Sciatic nerve (tissue), 2 donors: ENCODE results near the gene FANCC. TPM values are rescaled to one million over a fixed set of nuclear protein-coding genes. Genes with fewer than 3 reads are reported as not detected.
"Not testable (repeated sequence)": the region's sequence is repeated elsewhere in the genome, so short reads cannot be mapped to it uniquely, and the experiment has no call there.

Experiments
- ATAC-seq: fragments of 200-7000 bp; cut with Tn5 transposase; one replicate; pipeline ENCODE4 v1.9.1; 2020; ENCODE audit warnings: mild to moderate bottlenecking, moderate library complexity
- DNase-seq: peaks from one replicate; pipeline ENCODE4 v3.0.0-alpha.2; 2020; ENCODE audit warnings: low spot score
- intact Hi-C: fragments of 100-400 bp; cut with DNase I; formaldehyde crosslinking; loops from one replicate; pipeline ENCODE4 v1.14.2; 2022
- total RNA-seq: library from RNA; stranded (reverse); fragmentation: NEBNext Ultra II Directional; extraction: Animal tissue kit (Norgen Biotek cat#: 25700); gene quantifications from one replicate; pipeline ENCODE4 v1.2.1, GENCODE V29; 2021
- donor health status: DM: no; HTN: no; CAD: no.
- donor health status: DM: no; HTN: no; CAD: no.

The FANCC gene
- total RNA-seq, 1 donor from 2014 or later, result 13.6 TPM

DNA sequence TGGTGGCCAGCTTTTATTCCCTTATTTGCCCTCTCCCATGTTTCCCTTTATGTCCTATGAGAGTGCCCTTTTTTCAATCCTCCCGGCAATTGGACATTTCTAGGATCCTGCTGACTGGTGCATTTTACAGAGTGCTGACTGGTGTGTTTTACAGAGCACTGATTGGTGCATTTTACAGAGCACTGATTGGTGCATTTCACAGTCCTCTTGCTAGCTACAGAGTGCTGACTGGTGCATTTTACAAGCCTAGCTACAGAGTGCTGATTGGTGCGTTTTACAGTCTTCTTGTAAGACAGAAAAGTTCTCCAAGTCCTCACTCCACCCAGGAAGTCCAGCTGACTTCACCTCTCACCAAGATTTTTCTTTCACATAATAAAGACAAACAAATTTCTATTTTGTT is 15.4 kb upstream of the FANCC start:
- intact Hi-C loops, result no loop called here
- ATAC-seq (no peak), DNase-seq (no peak)

DNA sequence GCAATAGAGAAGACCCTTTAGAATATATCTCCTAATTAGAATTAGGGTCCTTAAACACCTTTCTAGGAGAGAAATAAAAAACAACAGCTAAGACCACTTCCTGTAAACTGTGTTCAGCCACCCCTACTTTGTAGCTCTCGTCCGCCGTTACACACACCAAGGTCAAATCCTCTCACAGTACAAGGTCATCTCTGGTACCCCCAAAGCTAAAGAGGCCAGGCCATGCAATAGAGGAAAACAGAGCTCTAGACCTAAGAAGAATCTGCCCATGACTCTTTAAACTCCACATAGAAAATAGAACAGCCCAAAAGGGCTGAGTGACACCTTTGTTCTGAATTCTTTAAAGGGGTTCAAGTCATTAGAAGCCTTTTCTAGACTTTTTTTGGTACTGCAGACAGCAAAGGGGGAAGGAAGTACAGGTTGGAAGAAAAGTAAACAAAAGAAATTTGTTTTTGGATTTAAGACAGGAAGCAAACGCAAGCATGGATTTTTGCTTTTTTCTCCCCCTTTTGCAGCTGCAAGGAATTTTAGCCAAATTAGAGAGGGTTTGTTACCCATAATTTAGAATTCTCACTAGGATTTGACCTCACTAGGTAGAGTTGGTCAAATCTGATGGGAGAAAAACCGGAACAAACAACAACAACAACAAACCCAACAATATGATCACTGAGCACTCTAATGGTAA is 13.4 kb upstream of the FANCC start:
- DNase-seq (no peak), ATAC-seq (no peak)
- intact Hi-C loops, result no loop called here

DNA sequence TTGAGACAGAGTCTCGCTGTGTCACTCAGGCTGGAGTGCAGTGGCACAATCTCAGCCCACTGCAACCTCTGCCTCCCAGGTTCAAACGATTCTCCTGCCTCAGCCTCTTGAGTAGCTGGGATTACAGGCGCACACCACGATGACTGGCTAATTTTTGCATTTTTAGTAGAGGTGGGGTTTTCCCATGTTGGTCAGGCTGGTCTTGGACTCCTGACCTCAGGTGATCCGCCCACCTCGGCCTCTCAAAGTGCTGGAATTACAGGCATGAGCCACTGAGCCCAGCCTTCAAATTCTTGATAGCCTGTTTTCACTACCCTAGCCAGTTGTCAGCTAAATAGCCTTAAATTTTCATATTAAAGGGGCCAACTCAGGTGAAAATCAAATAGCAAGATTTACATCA is 11.6 kb upstream of the FANCC start:
- ATAC-seq, DNase-seq, intact Hi-C loops: not testable (repeated sequence)

DNA sequence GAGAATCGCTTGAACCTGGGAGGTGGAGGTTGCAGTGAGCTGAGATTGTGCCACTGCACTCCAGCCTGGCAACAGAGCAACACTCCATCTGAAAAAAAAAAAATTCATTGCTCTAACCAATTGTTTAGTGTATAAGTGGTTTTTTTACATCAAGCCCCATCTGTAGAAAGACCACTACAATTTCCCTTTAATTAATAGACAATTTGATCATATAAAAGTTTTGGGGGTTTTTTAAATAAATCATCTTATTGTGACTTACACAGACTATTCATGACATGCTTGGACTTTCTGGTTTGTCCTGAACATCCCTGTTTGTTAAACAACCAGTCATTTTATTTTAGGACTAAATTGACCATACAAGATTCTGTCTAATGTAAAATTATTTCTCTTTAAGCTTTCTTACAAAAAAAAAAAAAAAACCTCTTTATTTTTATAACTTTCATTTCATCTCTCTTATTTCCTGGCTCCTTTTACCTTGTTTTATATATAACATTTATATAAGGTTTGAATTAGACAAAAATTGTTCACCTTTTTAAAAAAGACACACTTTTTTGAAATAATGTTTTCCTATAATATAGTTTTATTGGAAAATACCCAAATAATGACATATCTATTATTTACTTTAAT is 9.8 kb upstream of the FANCC start:
- intact Hi-C loops, result loop anchor here (2.0 kb wide), 1 partner anchor 25 kb away; no protein-coding TSS in a partner anchor

DNA sequence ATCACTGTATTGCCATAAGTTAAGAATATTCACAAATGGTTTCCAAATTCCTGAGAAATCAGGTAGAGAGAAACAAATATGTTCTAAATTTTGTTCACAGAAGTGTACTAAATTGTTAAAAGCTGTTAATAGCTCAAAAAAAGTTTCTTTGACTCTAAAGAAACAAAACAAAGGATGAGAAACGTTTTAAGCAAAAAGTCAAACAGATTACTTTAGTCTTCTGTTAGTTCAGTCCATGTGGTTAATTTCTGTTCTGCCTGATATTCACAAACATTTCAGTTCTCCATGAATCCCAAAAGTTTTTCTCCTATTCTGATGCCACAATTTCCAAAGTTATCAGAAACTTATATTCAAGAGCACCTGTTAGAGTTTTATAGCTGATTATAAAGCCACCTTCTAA is 7.7 kb upstream of the FANCC start:
- no peak for ATAC-seq
- intact Hi-C loops, result no loop called here
- no peak for DNase-seq

More for the DNA sequence above, 9.8 kb upstream of the FANCC start:
- ATAC-seq (no peak), DNase-seq (no peak)

DNA sequence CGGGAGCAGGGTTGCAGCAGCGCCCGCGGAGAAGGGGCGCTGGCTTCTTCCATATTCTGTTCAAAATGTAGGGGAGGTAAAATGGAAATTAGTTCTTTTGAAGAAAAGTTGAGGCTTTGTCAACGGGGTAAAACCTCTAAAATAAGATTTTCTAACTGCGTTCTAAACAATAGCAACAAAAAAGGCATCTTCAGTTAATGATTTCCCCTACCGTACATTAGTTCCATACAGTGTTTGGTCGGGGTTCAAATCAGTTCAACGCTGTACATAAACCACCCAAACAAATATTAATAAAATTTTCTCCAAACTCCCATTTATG is 343 bp upstream of the FANCC start:
- ATAC-seq, result no peak
- intact Hi-C loops, result no loop called here
- DNase-seq, result no peak

DNA sequence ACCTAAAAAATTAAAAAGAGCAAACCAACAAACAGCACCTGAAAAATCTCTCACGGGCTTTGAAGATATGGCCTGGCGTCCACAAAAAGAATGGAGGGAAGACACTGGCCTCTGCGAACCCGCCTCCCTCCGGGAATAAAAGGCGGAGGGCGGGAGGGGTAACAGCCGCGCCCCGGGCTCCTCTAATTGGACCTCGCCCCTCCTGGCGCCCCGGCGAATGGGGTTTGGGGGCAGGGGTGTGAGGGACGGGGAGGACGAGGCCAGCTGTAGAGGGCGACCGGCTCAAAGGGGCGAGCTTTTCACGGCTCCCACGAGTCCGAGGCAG is 753 bp downstream of the FANCC start:
- peak; percentile 76 for DNase-seq
- ATAC-seq, result peak; percentile 46
- intact Hi-C loops, result no loop called here

DNA sequence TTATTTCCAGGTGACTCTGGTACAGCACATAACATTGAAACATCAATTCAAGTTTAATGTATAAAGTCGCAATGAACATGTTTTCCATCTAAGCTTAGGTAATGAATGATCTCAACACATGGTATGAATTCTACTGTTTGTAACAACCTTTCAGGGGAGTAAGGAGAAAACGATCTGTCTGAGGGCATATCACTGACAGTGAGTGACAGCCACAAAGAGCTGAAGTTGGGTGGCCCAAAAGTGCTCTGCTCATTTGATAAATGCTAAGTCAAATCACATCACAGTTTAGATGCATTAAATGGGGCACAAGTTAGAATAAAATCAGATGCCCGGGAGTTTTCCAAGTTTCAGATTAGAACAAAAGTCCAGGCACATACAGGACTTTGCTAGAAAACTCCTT is 1.2 kb downstream of the FANCC start:
- ATAC-seq, result no peak
- intact Hi-C loops, result no loop called here

DNA sequence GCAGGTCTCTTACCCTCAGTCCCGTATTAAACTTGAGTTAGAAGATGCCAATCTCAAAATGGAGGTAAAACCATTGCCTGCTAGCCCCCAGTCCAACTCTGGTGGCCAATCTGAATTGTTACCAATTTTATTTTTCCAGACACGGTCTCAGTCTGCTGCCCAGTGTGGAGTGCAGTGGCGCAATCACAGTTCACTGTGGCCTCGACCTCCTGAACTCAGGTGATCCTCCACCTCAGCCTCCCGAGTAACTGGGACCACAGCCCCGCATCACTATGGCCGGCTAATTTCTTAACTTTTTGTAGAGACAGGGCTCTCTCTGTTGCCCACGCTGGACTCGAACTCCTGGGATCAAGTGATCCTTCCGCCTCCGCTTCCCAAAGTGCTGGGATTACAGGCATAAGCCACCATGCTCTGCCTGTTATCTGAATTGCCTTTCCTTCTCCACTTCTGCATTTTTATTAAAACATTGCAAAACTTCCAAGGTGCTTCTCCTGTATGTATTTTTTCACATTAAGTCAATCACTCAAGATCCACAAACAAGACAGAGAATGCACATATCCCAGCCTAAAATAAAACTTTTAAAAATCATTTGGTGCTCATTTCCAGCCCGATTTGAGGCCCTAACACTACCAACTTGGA is 2.3 kb downstream of the FANCC start:
- ATAC-seq (no peak), DNase-seq (no peak)
- intact Hi-C loops, result no loop called here

More for the DNA sequence above, 1.2 kb downstream of the FANCC start:
- DNase-seq, result no peak

DNA sequence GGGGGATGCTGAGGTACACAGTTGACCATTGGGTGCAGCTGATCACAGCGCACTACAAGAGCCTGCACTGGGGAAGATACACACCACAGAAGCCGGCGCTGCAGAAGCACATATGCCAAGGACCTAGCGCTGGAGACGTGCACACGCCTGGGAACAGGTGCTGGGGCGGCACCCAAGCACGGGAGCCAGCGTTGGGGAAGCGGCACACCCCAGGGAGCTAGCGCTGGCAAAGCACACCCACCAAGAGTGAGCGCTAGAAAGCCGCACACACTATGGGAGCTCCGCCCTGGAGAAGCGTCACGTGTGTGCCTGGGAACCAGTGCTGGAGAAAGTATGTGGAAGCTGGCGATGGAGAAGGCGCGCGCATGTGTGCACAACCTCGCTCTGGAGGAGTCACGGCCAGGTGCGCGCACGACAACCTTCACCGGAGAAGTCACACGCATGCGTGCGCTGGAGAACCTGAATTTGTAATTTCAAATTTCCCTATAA is 4.5 kb downstream of the FANCC start:
- peak; percentile 41 for ATAC-seq
- peak; percentile 75 for DNase-seq
- intact Hi-C loops, result no loop called here

DNA sequence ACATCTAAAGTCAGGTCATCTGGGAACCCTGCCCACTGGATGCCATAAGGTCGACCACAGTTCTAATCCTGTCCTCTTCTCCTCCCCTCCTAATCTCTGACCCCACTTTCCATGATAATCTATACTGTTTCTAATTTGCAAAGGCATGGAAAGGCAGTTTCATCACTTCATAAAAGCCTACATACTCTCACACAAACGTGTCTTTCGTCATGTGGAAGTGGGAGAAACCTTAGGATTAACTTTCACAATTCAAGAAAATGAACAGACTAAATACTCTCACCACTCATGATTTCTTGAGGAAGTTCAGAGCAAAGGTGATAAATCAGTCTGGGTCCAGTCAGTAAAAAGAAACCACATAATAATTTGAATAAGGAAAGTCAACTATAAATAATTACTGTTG is 5.5 kb downstream of the FANCC start:
- intact Hi-C loops, result no loop called here
- no peak for ATAC-seq
- DNase-seq, result no peak

DNA sequence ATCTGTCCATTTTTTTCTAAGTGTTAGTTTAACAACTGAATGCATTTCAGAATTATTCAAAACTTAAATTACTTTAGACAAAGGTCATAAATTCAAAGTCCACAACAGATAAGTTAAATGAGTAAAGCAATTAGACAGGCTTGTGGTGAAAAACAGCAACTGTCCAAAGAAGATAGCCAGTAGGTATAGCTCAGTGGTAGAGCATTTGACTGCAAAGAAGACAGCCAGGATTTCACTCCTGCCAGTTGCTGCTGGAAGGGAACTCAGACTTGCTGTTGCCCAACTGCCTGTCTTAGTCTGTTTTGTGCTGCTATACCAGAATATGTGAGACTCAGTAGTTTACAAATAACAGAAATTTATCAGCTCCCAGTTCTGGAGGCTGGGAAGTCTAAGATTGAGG is 10.0 kb downstream of the FANCC start:
- DNase-seq (no peak), ATAC-seq (no peak)
- intact Hi-C loops, result no loop called here

DNA sequence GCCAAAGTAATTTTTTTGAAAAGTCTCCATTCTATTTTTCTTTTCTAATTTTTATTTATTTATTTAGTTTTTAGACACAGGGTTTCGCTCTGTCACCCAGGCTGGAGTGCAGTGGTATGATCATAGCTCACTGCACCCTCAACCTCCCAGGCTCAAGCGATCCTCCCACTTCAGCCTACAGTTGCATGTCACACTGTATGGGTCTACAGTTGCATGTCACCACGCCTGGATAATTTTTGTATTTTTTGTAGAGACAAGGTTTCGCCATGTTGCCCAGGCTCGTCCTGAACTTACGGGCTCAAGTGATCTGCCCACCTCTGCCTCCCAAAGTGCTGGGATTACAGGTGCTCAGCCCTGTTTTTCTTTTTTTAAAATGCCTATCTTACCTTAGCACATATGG is 10.7 kb downstream of the FANCC start:
- ATAC-seq (no peak), DNase-seq (no peak)
- intact Hi-C loops, result no loop called here

DNA sequence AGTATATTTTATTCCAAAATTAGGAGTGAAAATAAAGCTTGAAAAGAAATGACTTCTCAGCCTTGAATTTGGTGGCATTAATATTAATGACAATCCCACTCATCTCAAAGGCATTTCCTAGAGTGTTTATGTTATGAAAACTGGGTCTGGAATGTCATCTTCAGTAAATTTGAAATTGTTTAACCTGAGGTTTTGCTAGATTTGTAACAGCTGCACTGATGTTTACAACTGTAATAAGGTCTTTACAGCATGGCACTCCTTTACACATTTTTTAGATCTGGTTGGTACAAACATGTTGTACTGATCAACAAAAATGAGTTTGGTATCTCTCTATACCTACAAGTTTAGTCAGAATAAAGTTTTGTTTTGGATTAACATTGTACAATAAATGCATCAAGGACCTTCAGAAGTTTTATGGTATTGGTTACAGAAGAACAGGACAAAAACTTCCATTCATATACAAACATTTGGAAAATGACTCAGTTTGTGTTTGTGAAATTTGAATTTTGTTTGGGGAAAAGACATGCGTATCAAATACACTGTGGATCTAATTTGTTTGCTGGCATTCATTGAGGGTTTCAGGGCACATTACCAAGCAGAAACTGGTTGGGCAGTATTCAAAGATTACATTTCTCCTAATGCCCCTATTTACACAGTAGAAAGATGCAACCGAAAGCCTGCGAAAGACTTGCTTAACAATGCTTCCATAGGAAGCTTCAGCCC is 11.6 kb downstream of the FANCC start:
- intact Hi-C loops, result no loop called here

DNA sequence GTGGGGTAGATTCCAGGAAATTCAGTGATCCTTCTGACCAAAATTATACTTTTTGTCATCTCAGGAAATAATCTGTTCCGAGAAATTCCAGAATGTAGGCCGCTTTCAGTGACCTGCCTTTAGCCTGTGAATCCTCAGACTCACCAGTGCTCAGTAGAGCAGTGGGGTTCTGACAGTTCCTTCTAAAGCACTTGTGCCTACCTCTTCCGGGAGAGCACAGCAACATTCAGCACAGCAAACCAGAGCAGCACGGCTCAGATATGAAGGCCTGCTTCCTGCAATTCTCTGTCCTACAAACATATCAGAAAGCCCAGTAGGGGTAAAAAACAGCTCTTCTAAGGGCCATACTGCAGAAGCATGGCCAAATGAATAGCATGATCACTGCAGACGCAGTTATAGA is 15.0 kb downstream of the FANCC start:
- intact Hi-C loops, result no loop called here
- no peak for ATAC-seq
- no peak for DNase-seq

More for the DNA sequence above, 11.6 kb downstream of the FANCC start:
- DNase-seq (no peak), ATAC-seq (no peak)

DNA sequence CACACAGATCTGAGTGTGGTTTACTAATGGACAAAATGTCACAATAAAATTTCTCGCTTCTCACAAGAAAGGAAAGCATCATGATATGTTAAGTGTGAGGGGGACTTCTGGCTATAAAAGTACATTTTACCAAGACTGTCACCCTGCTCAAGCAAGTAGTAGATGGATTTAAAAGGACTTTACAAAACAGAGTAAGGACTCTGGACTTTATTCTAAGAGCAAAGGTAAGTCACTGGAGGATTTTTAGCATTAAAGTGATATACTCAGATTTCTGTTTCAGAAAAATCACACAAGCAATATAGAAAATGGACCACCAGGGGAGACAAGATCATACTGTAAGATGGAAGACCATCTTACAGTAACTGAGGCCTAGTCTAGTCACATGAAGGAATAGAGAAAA is 19.7 kb downstream of the FANCC start:
- intact Hi-C loops, result no loop called here
- DNase-seq (no peak), ATAC-seq (no peak)

DNA sequence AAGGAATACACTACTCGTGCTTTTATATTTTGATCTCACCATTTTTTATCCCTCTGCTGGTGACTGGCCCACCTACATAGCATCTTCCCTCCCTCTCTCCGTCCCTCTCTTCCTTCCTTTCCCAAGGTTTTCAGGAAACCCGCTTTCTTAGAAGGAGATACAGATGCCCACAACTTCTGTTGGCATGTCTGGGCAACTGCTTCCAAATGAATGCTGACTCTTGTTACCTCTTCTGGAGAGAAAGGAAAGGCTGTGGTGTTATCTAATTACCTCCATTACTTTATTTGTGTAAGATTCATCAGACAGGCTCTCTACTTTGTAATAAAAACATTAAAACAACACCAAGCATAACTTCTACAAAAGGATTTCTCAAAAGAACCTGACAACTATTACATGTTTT is 20.2 kb downstream of the FANCC start:
- no peak for DNase-seq
- intact Hi-C loops, result no loop called here
- no peak for ATAC-seq

DNA sequence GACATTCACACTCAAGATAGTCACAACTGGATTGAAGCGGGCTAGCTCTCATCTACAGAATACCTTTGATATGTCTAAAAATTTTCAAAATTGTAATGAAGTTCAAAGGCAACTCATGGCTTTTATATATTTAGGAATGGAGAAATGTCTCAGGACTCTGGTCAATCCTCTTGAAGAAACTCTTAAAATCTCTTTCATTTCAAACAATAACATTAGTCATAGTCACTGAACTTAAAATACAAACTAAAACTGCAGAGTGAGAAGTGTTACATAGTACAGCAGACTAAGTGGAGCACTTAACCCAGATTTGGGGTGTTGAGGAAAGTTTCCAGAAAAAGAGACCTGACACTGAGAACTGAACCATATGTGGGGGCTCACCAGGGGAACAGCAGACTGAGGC is 20.7 kb downstream of the FANCC start:
- DNase-seq (no peak), ATAC-seq (no peak)
- intact Hi-C loops, result no loop called here

DNA sequence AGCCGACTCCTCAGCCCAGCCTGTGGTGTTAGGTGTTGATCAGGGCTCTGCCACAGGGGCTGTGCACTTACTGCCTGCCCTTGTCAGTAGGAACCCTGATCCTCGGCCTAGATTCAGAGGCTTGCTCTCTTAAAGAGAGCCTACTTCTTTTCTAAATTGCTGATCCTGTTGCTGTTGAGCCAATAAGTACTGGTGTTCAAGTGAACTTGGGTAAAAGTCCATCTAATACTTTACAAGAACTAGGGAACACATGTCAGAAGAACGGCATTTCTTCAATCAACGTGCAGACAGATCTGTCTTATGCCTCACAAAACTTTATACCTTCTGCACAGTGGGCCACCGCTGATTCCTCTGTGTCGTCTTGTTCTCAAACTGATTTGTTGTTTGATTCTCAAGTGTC is 24.2 kb downstream of the FANCC start:
- ATAC-seq, DNase-seq, intact Hi-C loops: not testable (repeated sequence)

DNA sequence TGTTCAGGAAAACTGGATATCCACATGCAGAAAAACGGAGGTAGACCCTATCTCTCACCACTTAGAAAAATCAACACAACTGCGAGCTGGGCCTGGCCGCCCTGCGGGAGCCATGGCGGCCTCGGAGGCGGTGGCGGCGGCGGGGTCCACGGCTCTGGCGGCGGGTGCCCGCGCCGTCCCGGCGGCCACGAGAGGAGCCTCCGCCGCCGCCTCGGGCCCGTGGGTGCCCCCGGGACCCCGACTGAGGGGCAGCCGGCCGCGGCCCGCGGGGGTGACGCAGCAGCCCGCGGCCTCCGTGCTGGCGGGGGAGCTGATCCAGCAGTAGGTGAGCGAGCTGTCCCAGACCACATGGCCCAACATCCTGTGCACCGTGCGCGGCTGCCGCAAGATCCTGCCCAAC is 25.3 kb downstream of the FANCC start:
- intact Hi-C loops, result no loop called here
- ATAC-seq (no peak), DNase-seq (no peak)
